GM12865 (cell line): ENCODE results near the gene NBAS.

Experiments
- DNase-seq: peaks from one replicate; pipeline ENCODE4 v3.0.0; 2010; ENCODE audit warnings: low read depth
- H3K4me3 ChIP-seq: 2 replicates; pipeline ENCODE4 v1.5.1; 2011; ENCODE audit warnings: mild to moderate bottlenecking, low read depth, low read length, control low read depth
- CTCF ChIP-seq: IDR thresholded peaks from 2 replicates; pipeline ENCODE4 v1.5.1; 2011; ENCODE audit warnings: low read length, control low read depth, low read depth, inconsistent platforms; ENCODE audit not compliant: insufficient read depth; ENCODE audit errors: missing control alignments

The NBAS gene

GRCh38 chr2:15385184-15385583 is 175.9 kb downstream of the NBAS start:
- no peak overlapping the region for H3K4me3 ChIP-seq
- DNase-seq: no peak
- no peak for TF ChIP-seq CTCF

- no peak for TF ChIP-seq CTCF
- H3K4me3 ChIP-seq: no peak overlapping the region
- DNase-seq: no peak
These were observed 177.3 kb downstream of the NBAS start for GRCh38 chr2:15383695-15384350.

GRCh38 chr2:15378148-15378908 is 182.8 kb downstream of the NBAS start:
- TF ChIP-seq CTCF: no peak
- no peak overlapping the region for H3K4me3 ChIP-seq
- DNase-seq: peak; percentile 12

- TF ChIP-seq CTCF: no peak
- DNase-seq: no peak
- no peak overlapping the region for H3K4me3 ChIP-seq
These were observed 183.9 kb downstream of the NBAS start for GRCh38 chr2:15377202-15377601.

- no peak for TF ChIP-seq CTCF
- DNase-seq: no peak
- H3K4me3 ChIP-seq: no peak overlapping the region
These were observed 189.1 kb downstream of the NBAS start for GRCh38 chr2:15372019-15372418.

GRCh38 chr2:15369129-15369528 is 192.0 kb downstream of the NBAS start:
- no peak for DNase-seq
- H3K4me3 ChIP-seq: no peak overlapping the region
- TF ChIP-seq CTCF: no peak

- H3K4me3 ChIP-seq: no peak overlapping the region
- no peak for DNase-seq
- TF ChIP-seq CTCF: no peak
These were observed 193.4 kb downstream of the NBAS start for GRCh38 chr2:15367715-15368114.
